GM23248 (cell line): ENCODE data around the gene DDX59.

Source experiments
- EZH2 ChIP-seq: fragments of 200-600 bp; sonication (generic); IDR thresholded peaks from 2 replicates; pipeline ENCODE4 v1.6.1; 2018; ENCODE audit warnings: antibody characterized with exemption, mild to moderate bottlenecking; ENCODE audit not compliant: insufficient read depth, poor library complexity, severe bottlenecking
- EZH2phosphoT487 ChIP-seq: fragments of 200-600 bp; sonication (generic); IDR thresholded peaks from 2 replicates; pipeline ENCODE4 v1.6.1; 2018; ENCODE audit warnings: antibody characterized with exemption, moderate library complexity, mild to moderate bottlenecking, low read depth; ENCODE audit not compliant: insufficient read depth

GRCh38 chr1:200699871-200700270 lies 30.2 kb upstream of the DDX59 start:
- TF ChIP-seq EZH2 (no peak), EZH2phosphoT487 (no peak)
